GM23338 (cell line): ENCODE measurements around the gene CRACDL. TPM values are rescaled to one million over a fixed set of nuclear protein-coding genes. Genes with fewer than 3 reads are reported as not detected.
A peak's percentile ranks its signal among the peaks of the same experiment; 100 is the strongest.

Experiments
- ATAC-seq: fragments of 200-7000 bp; cut with Tn5 transposase; 3 replicates; pipeline ENCODE4 v1.9.1; 2020
- DNase-seq: peaks from one replicate; pipeline ENCODE4 v3.0.0-alpha.2; 2015; ENCODE audit warnings: low spot score
- H2AFZ ChIP-seq: fragments of 200-600 bp; sonication (generic); 2 replicates; pipeline ENCODE4 v1.8.0; 2016; ENCODE audit warnings: antibody characterized with exemption, mild to moderate bottlenecking, moderate library complexity
- H3F3A ChIP-seq: fragments of 200-600 bp; sonication (generic); replicated peaks from 2 replicates; pipeline ENCODE4 v1.8.0; 2017; ENCODE audit warnings: antibody characterized with exemption, mixed run types, low read depth
- H3K27ac ChIP-seq: fragments of 200-600 bp; sonication (generic); 2 replicates; pipeline ENCODE4 v1.6.1; 2016; ENCODE audit warnings: low read depth
- H3K27me3 ChIP-seq: fragments of 200-600 bp; sonication (generic); 2 replicates; pipeline ENCODE4 v1.8.0; 2016; ENCODE audit warnings: mild to moderate bottlenecking, mixed run types, moderate library complexity; ENCODE audit not compliant: insufficient read depth
- H3K36me3 ChIP-seq: fragments of 200-600 bp; sonication (generic); 2 replicates; pipeline ENCODE4 v1.8.0; 2016; ENCODE audit warnings: mild to moderate bottlenecking; ENCODE audit not compliant: insufficient read depth
- H3K4me1 ChIP-seq: fragments of 200-600 bp; sonication (generic); 2 replicates; pipeline ENCODE4 v1.8.0; 2016; ENCODE audit warnings: mild to moderate bottlenecking, moderate library complexity; ENCODE audit not compliant: insufficient read depth
- H3K4me2 ChIP-seq: fragments of 200-600 bp; sonication (generic); 2 replicates; pipeline ENCODE4 v1.7.1; 2017; ENCODE audit warnings: mixed run types
- H3K4me3 ChIP-seq: fragments of 200-600 bp; sonication (generic); 2 replicates; pipeline ENCODE4 v1.6.1; 2016; ENCODE audit warnings: mixed run types
- H3K79me2 ChIP-seq: fragments of 200-600 bp; sonication (generic); replicated peaks from 2 replicates; pipeline ENCODE4 v1.8.0; 2017; ENCODE audit warnings: mild to moderate bottlenecking; ENCODE audit not compliant: insufficient read depth
- H3K9me2 ChIP-seq: fragments of 200-600 bp; sonication (generic); 2 replicates; pipeline ENCODE4 v1.8.0; 2017; ENCODE audit not compliant: insufficient read depth
- H4K20me1 ChIP-seq: fragments of 200-600 bp; sonication (generic); replicated peaks from 2 replicates; pipeline ENCODE4 v1.8.0; 2017; ENCODE audit warnings: mild to moderate bottlenecking; ENCODE audit not compliant: insufficient read depth
- H3K27ac Mint-ChIP-seq: 2 replicates; pipeline ENCODE4 v1.8.0; 2020; ENCODE audit warnings: inconsistent platforms, mild to moderate bottlenecking, moderate library complexity, mixed read lengths
- H3K27me3 Mint-ChIP-seq: 3 replicates; pipeline ENCODE4 v1.8.0; 2022; ENCODE audit warnings: low read depth, mild to moderate bottlenecking, moderate library complexity, mixed read lengths, inconsistent platforms; ENCODE audit not compliant: insufficient read depth, poor library complexity
- H3K36me3 Mint-ChIP-seq: 3 replicates; pipeline ENCODE4 v1.8.0; 2021; ENCODE audit warnings: low read depth, mild to moderate bottlenecking, inconsistent platforms, moderate library complexity, mixed read lengths
- H3K4me1 Mint-ChIP-seq: 3 replicates; pipeline ENCODE4 v1.8.0; 2020; ENCODE audit warnings: mild to moderate bottlenecking, inconsistent platforms, mixed read lengths
- H3K4me3 Mint-ChIP-seq: 3 replicates; pipeline ENCODE4 v1.8.0; 2021; ENCODE audit warnings: moderate library complexity, mild to moderate bottlenecking, inconsistent platforms, mixed read lengths
- H3K9me3 Mint-ChIP-seq: 3 replicates; pipeline ENCODE4 v1.8.0; 2020; ENCODE audit warnings: moderate library complexity, mild to moderate bottlenecking, inconsistent platforms, mixed read lengths
- CREB1 ChIP-seq: fragments of 250-450 bp; sonication (Bioruptor Pico); IDR thresholded peaks from 2 replicates; pipeline ENCODE4 v1.5.0; 2020; ENCODE audit warnings: low read depth, mild to moderate bottlenecking, moderate library complexity
- ETS1 ChIP-seq: IDR thresholded peaks from 2 replicates; pipeline ENCODE4 v1.6.1; 2016; ENCODE audit warnings: antibody characterized with exemption
- EZH2 ChIP-seq: fragments of 200-600 bp; sonication (generic); IDR thresholded peaks from one replicate; pipeline ENCODE4 v1.8.0; 2017; ENCODE audit warnings: antibody characterized with exemption, mild to moderate bottlenecking, low read depth; ENCODE audit not compliant: unreplicated experiment
- EZH2phosphoT487 ChIP-seq: fragments of 200-600 bp; sonication (generic); IDR thresholded peaks from one replicate; pipeline ENCODE4 v1.8.1; 2018; ENCODE audit warnings: antibody characterized with exemption; ENCODE audit not compliant: unreplicated experiment
- JUNB ChIP-seq: IDR thresholded peaks from one replicate; pipeline ENCODE4 v1.6.1; 2016; ENCODE audit warnings: antibody characterized with exemption; ENCODE audit not compliant: unreplicated experiment
- NANOG ChIP-seq: IDR thresholded peaks from 2 replicates; pipeline ENCODE4 v1.6.1; 2016; ENCODE audit warnings: antibody characterized with exemption, borderline replicate concordance
- POLR2AphosphoS5 ChIP-seq: IDR thresholded peaks from 2 replicates; pipeline ENCODE4 v1.6.1; 2016; ENCODE audit warnings: antibody characterized with exemption, low read depth
- REST ChIP-seq: IDR thresholded peaks from one replicate; pipeline ENCODE4 v1.6.1; 2018; ENCODE audit warnings: antibody characterized with exemption; ENCODE audit not compliant: unreplicated experiment
- STAT1 ChIP-seq: IDR thresholded peaks from one replicate; pipeline ENCODE4 v1.6.1; 2016; ENCODE audit warnings: antibody characterized with exemption; ENCODE audit not compliant: unreplicated experiment
- ZNF114 ChIP-seq: fragments of 250-450 bp; sonication (Bioruptor Pico); IDR thresholded peaks from 2 replicates; pipeline ENCODE4 v1.5.0; 2020; ENCODE audit warnings: mild to moderate bottlenecking, moderate library complexity
- ZNF331 ChIP-seq: fragments of 250-450 bp; sonication (Bioruptor Pico); IDR thresholded peaks from 2 replicates; pipeline ENCODE4 v1.5.0; 2020; ENCODE audit warnings: low read depth, mild to moderate bottlenecking, moderate library complexity
- polyA plus RNA-seq: library from polyadenylated mRNA; unstranded; fragments of >200 nt; fragmentation: Nextera tagmentation; extraction: Ambion mirVana; gene quantifications from 2 replicates; pipeline ENCODE4 v1.2.1, GENCODE V29; 2016
- total RNA-seq: library from RNA; depleted of rRNA; stranded (reverse); fragments of >200 nt; shearing (Covaris generic); gene quantifications from 2 replicates; pipeline ENCODE4 v1.2.3, GENCODE V29; 2014
- TF ChIP-seq, protein P1 (sequence below), 2 experiments: fragments of 200-600 bp in 1 of 2; sonication (generic) in 1 of 2; conservative IDR thresholded peaks; 2 replicates each; pipeline versions ENCODE4 v1.5.1 to v1.6.1; 2016 to 2017; ENCODE audit warnings: antibody characterized with exemption in 2 of 2, low read depth in 2 of 2, mild to moderate bottlenecking in 2 of 2, moderate library complexity in 1 of 2
- TF ChIP-seq, protein P2 (sequence below): fragments of 250-450 bp; sonication (Bioruptor Pico); IDR thresholded peaks from 2 replicates; pipeline ENCODE4 v1.5.0; 2020; ENCODE audit warnings: mild to moderate bottlenecking, moderate library complexity

The CRACDL gene
- total and polyA plus RNA-seq, 2 experiments from 2014 or later = 0.14 to 0.16 TPM

DNA sequence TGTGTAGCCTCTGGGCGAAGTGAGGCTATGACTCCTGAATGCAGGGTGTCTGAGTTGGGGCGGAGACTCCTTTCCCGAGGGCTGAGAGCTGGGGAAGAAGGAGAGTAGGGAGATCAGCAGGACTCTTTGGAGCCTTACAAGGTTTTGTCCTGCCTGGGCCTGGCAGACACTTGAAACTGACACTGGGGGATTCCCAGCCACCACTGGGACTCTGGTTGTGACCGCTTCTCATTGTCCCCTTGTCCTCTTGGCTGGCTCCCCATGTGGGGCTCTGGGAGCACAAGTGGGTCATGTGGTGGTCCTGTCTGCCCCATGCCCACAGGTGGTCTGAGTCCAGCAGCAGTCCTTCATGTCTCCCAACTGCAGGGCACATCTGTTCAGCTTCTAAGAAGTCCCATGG, 126.9 kb downstream of the CRACDL start:
- no peak overlapping the region for H3K27ac Mint-ChIP-seq
- peaks cover 17% of the 10 kb centered on the region; the same call in 2 of the 3 replicates for H3K4me1 Mint-ChIP-seq
- Histone ChIP-seq H3K79me2 (no peaks in the 10 kb centered on the region), H4K20me1 (no peaks in the 10 kb centered on the region), H3F3A (no peaks in the 10 kb centered on the region), H3K4me1 (no peaks in the 10 kb centered on the region; the same call in 1 of the 2 replicates), H3K4me2 (no peak overlapping the region), H3K36me3 (no peaks in the 10 kb centered on the region; the same call in 1 of the 2 replicates), H3K4me3 (no peak overlapping the region), H3K27me3 (no peaks in the 10 kb centered on the region), H2AFZ (0 out of 2 replicates have a peak overlapping the region, but pooled peaks have one; percentile 7), H3K9me2 (no peaks in the 10 kb centered on the region; the same call in 1 of the 2 replicates), H3K27ac (no peak overlapping the region)
- H3K9me3 Mint-ChIP-seq = no peaks in the 10 kb centered on the region
- ATAC-seq = no peak
- peaks cover 4% of the 10 kb centered on the region for H3K27me3 Mint-ChIP-seq
- no peak overlapping the region for H3K4me3 Mint-ChIP-seq
- no peaks in the 10 kb centered on the region for H3K36me3 Mint-ChIP-seq
- TF ChIP-seq JUNB (no peak), EZH2phosphoT487 (no peak), ETS1 (no peak), POLR2AphosphoS5 (no peak), STAT1 (no peak), EZH2 (no peak), ZNF331 (no peak), ZNF114 (CRISPR knock-in tag) (no peak), NANOG (no peak), REST (no peak), CREB1 (CRISPR knock-in tag) (no peak)
- TF ChIP-seq, protein P1, sequence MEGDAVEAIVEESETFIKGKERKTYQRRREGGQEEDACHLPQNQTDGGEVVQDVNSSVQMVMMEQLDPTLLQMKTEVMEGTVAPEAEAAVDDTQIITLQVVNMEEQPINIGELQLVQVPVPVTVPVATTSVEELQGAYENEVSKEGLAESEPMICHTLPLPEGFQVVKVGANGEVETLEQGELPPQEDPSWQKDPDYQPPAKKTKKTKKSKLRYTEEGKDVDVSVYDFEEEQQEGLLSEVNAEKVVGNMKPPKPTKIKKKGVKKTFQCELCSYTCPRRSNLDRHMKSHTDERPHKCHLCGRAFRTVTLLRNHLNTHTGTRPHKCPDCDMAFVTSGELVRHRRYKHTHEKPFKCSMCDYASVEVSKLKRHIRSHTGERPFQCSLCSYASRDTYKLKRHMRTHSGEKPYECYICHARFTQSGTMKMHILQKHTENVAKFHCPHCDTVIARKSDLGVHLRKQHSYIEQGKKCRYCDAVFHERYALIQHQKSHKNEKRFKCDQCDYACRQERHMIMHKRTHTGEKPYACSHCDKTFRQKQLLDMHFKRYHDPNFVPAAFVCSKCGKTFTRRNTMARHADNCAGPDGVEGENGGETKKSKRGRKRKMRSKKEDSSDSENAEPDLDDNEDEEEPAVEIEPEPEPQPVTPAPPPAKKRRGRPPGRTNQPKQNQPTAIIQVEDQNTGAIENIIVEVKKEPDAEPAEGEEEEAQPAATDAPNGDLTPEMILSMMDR (conservative IDR thresholded peaks at IDR 0.05; ENCODE audit: low read depth in 2 of 2) = no peak
- TF ChIP-seq, protein P2, sequence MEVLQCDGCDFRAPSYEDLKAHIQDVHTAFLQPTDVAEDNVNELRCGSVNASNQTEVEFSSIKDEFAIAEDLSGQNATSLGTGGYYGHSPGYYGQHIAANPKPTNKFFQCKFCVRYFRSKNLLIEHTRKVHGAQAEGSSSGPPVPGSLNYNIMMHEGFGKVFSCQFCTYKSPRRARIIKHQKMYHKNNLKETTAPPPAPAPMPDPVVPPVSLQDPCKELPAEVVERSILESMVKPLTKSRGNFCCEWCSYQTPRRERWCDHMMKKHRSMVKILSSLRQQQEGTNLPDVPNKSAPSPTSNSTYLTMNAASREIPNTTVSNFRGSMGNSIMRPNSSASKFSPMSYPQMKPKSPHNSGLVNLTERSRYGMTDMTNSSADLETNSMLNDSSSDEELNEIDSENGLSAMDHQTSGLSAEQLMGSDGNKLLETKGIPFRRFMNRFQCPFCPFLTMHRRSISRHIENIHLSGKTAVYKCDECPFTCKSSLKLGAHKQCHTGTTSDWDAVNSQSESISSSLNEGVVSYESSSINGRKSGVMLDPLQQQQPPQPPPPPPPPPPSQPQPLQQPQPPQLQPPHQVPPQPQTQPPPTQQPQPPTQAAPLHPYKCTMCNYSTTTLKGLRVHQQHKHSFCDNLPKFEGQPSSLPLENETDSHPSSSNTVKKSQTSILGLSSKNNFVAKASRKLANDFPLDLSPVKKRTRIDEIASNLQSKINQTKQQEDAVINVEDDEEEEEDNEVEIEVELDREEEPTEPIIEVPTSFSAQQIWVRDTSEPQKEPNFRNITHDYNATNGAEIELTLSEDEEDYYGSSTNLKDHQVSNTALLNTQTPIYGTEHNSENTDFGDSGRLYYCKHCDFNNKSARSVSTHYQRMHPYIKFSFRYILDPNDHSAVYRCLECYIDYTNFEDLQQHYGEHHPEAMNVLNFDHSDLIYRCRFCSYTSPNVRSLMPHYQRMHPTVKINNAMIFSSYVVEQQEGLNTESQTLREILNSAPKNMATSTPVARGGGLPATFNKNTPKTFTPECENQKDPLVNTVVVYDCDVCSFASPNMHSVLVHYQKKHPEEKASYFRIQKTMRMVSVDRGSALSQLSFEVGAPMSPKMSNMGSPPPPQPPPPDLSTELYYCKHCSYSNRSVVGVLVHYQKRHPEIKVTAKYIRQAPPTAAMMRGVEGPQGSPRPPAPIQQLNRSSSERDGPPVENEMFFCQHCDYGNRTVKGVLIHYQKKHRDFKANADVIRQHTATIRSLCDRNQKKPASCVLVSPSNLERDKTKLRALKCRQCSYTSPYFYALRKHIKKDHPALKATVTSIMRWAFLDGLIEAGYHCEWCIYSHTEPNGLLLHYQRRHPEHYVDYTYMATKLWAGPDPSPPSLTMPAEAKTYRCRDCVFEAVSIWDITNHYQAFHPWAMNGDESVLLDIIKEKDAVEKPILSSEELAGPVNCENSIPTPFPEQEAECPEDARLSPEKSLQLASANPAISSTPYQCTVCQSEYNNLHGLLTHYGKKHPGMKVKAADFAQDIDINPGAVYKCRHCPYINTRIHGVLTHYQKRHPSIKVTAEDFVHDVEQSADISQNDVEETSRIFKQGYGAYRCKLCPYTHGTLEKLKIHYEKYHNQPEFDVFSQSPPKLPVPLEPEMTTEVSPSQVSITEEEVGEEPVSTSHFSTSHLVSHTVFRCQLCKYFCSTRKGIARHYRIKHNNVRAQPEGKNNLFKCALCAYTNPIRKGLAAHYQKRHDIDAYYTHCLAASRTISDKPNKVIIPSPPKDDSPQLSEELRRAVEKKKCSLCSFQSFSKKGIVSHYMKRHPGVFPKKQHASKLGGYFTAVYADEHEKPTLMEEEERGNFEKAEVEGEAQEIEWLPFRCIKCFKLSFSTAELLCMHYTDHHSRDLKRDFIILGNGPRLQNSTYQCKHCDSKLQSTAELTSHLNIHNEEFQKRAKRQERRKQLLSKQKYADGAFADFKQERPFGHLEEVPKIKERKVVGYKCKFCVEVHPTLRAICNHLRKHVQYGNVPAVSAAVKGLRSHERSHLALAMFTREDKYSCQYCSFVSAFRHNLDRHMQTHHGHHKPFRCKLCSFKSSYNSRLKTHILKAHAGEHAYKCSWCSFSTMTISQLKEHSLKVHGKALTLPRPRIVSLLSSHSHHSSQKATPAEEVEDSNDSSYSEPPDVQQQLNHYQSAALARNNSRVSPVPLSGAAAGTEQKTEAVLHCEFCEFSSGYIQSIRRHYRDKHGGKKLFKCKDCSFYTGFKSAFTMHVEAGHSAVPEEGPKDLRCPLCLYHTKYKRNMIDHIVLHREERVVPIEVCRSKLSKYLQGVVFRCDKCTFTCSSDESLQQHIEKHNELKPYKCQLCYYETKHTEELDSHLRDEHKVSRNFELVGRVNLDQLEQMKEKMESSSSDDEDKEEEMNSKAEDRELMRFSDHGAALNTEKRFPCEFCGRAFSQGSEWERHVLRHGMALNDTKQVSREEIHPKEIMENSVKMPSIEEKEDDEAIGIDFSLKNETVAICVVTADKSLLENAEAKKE (CRISPR knock-in tag) = no peak
- DNase-seq = no peak
